GM12875 (cell line): ENCODE measurements around the gene NMS.

Experiments
- H3K4me3 ChIP-seq: one replicate; pipeline ENCODE4 v1.5.1; 2011; ENCODE audit warnings: low read depth, low read length, control low read depth
- TF ChIP-seq, protein P1 (sequence below): IDR thresholded peaks from 2 replicates; pipeline ENCODE4 v1.5.1; 2011; ENCODE audit warnings: low read depth, mild to moderate bottlenecking, control low read depth, inconsistent platforms, low read length, moderate library complexity, borderline replicate concordance; ENCODE audit not compliant: insufficient read depth

Gene NMS

DNA sequence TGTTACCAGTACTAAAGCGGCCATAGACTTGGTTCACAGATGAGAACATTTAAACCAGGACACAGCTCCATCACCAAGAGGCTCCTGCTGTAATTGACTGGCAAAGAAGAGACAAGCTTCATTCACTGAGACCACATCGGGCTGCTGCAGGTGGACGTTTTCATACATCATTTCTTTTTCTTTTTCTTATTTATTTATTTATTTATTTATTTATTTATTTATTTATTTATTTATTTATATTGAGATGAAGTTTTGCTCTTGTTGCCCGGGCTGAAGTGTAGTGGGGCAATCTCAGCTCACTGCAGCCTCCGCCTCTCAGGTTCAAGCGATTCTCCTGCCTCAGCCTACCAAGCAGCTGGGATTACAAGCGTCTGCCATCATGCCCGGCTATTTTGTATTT is 58.9 kb downstream of the NMS start:
- TF ChIP-seq, protein P1, sequence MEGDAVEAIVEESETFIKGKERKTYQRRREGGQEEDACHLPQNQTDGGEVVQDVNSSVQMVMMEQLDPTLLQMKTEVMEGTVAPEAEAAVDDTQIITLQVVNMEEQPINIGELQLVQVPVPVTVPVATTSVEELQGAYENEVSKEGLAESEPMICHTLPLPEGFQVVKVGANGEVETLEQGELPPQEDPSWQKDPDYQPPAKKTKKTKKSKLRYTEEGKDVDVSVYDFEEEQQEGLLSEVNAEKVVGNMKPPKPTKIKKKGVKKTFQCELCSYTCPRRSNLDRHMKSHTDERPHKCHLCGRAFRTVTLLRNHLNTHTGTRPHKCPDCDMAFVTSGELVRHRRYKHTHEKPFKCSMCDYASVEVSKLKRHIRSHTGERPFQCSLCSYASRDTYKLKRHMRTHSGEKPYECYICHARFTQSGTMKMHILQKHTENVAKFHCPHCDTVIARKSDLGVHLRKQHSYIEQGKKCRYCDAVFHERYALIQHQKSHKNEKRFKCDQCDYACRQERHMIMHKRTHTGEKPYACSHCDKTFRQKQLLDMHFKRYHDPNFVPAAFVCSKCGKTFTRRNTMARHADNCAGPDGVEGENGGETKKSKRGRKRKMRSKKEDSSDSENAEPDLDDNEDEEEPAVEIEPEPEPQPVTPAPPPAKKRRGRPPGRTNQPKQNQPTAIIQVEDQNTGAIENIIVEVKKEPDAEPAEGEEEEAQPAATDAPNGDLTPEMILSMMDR, result no peak
- H3K4me3 ChIP-seq, result no peak overlapping the region

DNA sequence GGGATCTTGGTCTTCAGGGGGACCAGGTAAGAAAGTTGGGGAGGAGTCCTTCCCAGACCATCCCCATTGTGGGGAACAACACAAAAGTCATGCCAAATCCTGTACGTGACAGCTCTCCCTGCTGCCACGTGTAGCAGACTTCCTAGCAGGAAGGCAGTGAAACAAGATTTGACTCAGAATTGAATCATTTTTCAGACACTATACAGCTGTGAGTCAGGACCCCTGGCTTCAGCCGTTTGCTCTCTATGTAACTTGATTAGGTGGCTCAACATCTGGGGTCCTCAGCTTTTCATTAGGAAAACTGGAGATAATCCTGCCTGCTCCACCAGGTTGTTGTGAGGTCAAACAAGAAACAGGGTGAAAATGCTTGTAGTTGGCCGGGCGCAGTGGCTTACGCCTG is 59.6 kb downstream of the NMS start:
- TF ChIP-seq, protein P1, result no peak
- no peak overlapping the region for H3K4me3 ChIP-seq
